ENCODE results near the gene KAZN.

Gene KAZN

DNA sequence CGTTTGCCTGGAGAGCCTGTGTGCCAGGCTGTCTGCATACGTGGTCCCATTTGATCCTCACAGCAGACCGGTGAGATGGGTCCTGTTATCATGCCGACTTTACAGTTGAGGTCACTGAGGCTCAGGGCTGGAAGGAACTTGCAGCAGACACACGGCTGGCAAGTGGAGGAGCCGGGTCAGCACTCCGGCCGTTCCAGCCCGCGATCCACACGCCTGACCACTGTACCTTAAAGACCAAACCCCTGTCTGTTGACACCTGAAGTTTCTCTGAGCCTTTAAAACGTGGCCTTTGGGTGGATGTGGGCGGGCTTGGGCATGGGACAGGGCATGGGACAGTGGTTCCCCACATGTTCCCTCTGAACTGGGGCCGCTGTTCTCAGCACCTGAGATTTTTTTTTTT is 383.5 kb downstream of the KAZN start:
- no peak for DNase-seq (ENCODE audit: low read depth)

- DNase-seq (ENCODE audit: low read depth), result no peak
Observed at GRCh38 chr1:14983277-14983676, 384.8 kb downstream of the KAZN start.

GRCh38 chr1:14986168-14986567 is 387.7 kb downstream of the KAZN start:
- DNase-seq (ENCODE audit: low read depth), result no peak

- DNase-seq (ENCODE audit: low read depth), result no peak
Observed at GRCh38 chr1:14987829-14988603, 389.5 kb downstream of the KAZN start.

DNA sequence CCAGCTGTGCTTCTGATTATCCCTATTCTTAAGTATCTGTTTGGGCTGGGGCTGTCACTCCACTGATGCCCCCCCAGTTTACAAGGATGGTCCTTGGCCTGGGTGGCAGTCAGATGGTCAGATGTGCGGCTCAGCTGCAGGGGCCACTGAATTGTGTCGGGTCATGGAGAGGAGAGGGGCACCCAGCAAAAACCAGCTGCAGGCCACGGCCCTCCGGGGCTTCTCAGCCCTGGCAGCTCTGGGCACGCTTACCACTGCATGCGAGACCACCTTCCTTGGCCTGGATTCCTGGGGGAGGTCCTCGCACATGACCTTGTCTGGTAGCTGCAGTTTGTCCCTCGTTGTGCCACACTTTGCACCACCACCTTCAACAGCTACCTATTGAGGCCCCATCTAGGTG is 390.2 kb downstream of the KAZN start:
- no peak for DNase-seq (ENCODE audit: low read depth)

DNA sequence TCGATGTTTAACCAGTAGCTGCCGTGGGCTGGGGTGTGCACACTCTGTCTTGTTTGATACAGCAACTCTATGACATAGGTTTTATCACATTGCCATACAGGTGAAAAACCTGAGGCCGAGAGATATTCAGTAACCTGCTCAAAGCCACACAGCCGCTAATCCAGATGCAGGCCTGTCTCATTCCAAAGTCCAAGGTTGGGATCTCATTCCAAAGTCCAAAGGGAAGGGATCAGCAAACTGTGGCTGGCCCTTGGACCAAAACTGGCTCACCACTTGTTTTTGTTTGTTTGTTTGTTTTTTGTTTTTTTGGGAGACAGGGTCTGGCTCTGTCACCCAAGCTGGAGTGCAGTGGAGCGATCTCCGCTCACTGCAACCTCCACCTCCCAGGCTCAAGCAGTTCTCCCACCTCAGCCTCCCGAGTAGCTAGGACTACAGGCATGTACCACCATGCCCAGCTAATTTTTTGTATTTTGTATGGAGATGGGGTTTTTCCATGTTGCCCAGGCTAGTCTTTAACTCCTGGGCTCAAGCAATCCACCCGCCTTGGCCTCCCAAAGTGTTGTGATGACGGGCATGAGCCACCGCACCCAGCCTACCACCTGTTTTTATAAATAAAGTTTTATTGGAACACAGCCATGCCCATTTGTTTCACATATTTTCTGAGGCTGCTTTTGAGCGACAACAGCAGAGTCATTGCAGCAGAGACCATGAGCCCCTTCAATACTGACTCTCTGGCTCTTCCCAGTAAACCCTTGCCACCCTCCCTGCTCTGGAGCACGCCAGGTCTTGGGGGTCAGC is 391.6 kb downstream of the KAZN start:
- no peak for DNase-seq (ENCODE audit: low read depth)

- DNase-seq (ENCODE audit: low read depth), result no peak
Observed at GRCh38 chr1:14993414-14993813, 394.9 kb downstream of the KAZN start.

DNA sequence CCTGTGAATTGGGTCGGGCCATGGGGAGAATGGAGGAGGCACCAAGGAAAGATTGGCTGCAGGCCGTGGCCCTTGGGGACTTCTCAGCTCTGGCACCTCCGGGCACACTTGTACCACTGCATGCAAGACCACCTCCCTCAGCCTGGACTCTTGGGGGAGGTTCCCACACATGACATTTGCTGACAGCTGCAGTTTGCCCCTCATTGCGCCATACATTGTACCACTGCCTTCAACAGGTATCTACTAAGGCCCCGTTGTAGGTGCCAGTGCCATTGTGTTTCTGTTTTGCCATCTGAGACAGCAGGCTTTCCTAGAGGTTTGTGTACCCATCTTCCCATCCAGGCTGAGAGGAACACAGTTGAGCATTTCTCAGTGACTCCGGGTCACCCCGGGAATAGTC is 395.7 kb downstream of the KAZN start:
- no peak for DNase-seq (ENCODE audit: low read depth)

GRCh38 chr1:14994841-14995437 is 396.5 kb downstream of the KAZN start:
- no peak for DNase-seq (ENCODE audit: low read depth)

- no peak for DNase-seq (ENCODE audit: low read depth)
Observed at GRCh38 chr1:14996133-14997050, 397.9 kb downstream of the KAZN start.

DNA sequence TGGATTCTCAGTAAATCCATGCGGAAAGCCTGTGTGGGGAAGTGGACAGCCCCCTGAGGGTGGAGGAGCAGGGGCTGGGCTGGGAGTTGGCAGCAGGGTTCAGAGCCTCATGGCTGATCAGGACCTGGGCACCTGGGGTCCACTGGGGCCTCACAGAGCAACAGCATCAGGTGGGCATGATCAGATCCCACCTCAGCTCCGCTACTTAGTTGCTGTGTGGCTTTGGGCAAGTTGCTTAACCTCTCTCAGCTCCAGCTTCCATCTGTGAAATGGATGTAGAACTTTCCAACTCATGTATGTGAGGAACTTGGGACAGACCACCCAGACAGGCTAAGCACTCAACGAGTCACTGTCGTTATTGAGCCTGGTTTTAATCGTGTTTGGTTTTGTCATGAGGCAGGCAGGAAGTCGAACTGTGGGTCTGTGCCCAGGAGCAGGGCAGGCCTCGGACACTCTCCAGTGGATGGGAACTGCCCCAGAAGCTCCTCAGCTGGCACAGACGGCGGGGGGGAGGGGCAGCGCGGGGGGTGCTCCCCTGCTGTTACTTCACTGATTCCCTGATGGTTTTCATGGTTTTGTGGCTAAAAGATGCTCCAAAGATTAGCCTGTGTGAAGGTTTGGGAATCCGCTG is 399.3 kb downstream of the KAZN start:
- no peak for DNase-seq (ENCODE audit: low read depth)

- no peak for DNase-seq (ENCODE audit: low read depth)
Observed at GRCh38 chr1:14999441-14999840, 401.0 kb downstream of the KAZN start.

DNA sequence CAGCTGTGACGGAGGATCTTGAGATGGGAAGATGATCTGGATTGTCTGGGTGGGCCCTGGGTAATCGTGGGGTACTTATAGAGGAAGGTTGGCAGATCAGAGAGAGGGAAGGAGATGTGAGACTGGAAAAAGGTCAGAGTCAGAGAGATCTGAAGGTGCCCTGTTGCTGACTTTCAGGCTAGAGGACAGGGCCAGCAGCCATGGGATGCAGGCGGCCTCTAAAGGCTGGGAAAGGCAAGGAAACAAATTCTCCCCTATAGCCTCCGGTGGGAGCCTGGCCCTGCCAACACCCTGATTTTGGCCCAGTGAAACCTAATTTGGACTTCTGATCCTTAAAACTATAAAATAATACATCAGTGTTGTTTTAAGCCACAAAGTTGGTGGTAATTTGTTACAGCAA is 401.5 kb downstream of the KAZN start:
- DNase-seq (ENCODE audit: low read depth), result no peak

- DNase-seq (ENCODE audit: low read depth), result no peak
Observed at GRCh38 chr1:15000671-15001070, 402.2 kb downstream of the KAZN start.

DNA sequence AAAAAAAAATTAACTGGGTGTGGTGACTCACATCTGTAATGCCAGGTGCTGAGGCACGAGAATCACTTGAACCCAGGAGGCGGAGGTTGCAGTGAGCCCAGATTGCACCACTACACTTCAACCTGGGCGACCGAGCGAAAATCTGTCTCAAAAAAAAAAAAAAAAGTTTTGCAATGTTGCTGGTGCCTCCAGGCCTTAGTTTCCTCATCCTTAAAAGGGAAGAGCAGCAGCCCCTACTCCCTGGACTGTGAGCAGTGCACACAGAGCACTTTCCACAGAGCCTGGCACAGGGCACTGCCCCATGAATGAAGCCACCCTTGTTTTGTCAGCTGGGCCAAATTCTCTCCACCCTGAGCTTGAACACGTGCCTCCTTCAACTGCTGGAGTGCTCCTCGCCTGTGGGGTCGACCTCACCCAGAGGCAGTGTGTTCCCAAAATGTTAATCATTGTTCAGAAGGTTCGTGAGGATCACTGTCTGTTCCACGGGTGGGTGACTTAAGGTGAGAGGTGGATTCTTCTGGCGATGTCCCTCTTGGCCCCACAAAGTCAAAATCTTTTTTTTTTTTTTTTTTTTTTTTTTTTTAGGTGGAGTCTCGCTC is 402.9 kb downstream of the KAZN start:
- no peak for DNase-seq (ENCODE audit: low read depth)

- DNase-seq (ENCODE audit: low read depth), result no peak
Observed at GRCh38 chr1:15002325-15002724, 403.8 kb downstream of the KAZN start.

DNA sequence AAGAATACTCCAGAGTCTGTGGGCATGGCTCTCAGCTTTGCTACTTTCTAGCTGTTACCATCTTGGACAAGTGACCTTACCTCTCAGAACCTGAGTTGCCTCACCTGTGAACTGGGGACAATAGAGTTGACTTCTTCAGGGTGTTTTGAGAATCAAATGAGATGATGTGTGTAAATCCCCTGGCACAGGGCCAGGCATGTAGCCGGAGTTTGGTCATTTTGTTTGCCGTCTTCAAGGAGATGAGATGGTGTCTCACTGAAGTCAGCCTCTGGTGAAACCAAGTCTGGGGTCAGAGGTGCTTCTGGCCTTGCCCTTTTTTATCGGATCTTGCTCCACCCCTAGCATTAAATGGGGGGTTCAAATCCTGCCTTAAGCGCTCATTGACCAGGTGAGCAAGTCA is 405.9 kb downstream of the KAZN start:
- DNase-seq (ENCODE audit: low read depth), result no peak

DNA sequence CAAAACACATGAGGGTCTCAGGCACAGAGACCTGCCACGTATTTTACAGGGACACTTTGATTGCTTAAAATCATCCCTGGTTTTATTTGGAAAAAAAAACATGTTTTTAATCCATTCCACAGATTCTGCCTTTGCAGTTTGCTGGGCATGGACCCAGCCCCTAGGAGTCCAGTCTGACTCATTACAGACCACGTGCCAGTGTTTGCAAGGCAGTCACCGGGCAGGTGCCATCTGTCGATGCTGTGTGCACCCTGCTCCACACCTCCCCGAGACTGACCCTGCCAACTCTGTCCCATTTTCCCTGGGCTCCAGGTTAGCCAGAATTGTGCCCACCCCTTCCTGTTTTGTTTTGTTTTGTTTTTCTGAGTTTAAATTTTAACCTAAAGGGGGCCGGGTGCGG is 406.6 kb downstream of the KAZN start:
- no peak for DNase-seq (ENCODE audit: low read depth)

- no peak for DNase-seq (ENCODE audit: low read depth)
Observed at GRCh38 chr1:15007368-15007767, 408.9 kb downstream of the KAZN start.

GRCh38 chr1:15007842-15008241 is 409.4 kb downstream of the KAZN start:
- no peak for DNase-seq (ENCODE audit: low read depth)
